K562 (cell line): Measurements from ENCODE around the gene ACTR3C. TPM values are rescaled to one million over a fixed set of nuclear protein-coding genes. Genes with fewer than 3 reads are reported as not detected.

Experiments used
- CBX3 ChIP-seq, 2 experiments: IDR thresholded peaks; 1 replicate in 1 of 2; 2 replicates in 1 of 2; pipeline ENCODE4 v1.6.1; 2012; ENCODE audit warnings: inconsistent platforms in 2 of 2, low read length in 2 of 2, borderline replicate concordance in 1 of 2, control low read depth in 1 of 2
- CREM ChIP-seq: IDR thresholded peaks from 2 replicates; pipeline ENCODE4 v1.6.1; 2014; ENCODE audit warnings: antibody characterized with exemption, low read depth
- E4F1 ChIP-seq: fragments of 250-450 bp; sonication (Bioruptor Pico); IDR thresholded peaks from 2 replicates; pipeline ENCODE4 v1.5.0; 2021; ENCODE audit warnings: mild to moderate bottlenecking, borderline replicate concordance
- EGR1 ChIP-seq: fragments of 450-650 bp; conservative IDR thresholded peaks from 2 replicates; pipeline ENCODE4 v1.6.1; 2017; ENCODE audit warnings: mild to moderate bottlenecking
- HDAC6 ChIP-seq: IDR thresholded peaks from 2 replicates; pipeline ENCODE4 v1.6.1; 2012; ENCODE audit warnings: low read depth, mild to moderate bottlenecking, control low read depth, inconsistent platforms, low read length, moderate library complexity
- HNRNPL ChIP-seq: fragments of 200-400 bp; formaldehyde crosslinking; IDR thresholded peaks from 2 replicates; pipeline ENCODE4 v1.6.1; 2017; ENCODE audit warnings: low read depth, mild to moderate bottlenecking, low read length
- KAT8 ChIP-seq: fragments of 450-650 bp; IDR thresholded peaks from 2 replicates; pipeline ENCODE4 v1.6.1; 2016; ENCODE audit warnings: low read depth, mild to moderate bottlenecking
- MBD2 ChIP-seq: sonication (generic); IDR thresholded peaks from 2 replicates; pipeline ENCODE4 v1.6.1; 2016; ENCODE audit warnings: low read depth, borderline replicate concordance
- MTA1 ChIP-seq: fragments of 450-650 bp; IDR thresholded peaks from 2 replicates; pipeline ENCODE4 v1.6.1; 2017; ENCODE audit warnings: borderline replicate concordance
- REST ChIP-seq, 2 experiments: fragments of 450-650 bp; formaldehyde crosslinking in 1 of 2; IDR thresholded peaks; 2 replicates each; pipeline versions ENCODE4 v1.4.0 to v1.6.1; 2014 to 2020; ENCODE audit warnings: mild to moderate bottlenecking in 2 of 2, borderline replicate concordance in 1 of 2, low read depth in 1 of 2
- RFX5 ChIP-seq: IDR thresholded peaks from 2 replicates; pipeline ENCODE4 v1.6.1; 2011; ENCODE audit warnings: low read depth, mild to moderate bottlenecking, improper control_type of control experiment, low read length
- RNF219 ChIP-seq: fragments of 250-450 bp; sonication (Bioruptor Pico); IDR thresholded peaks from 2 replicates; pipeline ENCODE4 v1.5.0; 2022; ENCODE audit warnings: mild to moderate bottlenecking
- SMARCA4 ChIP-seq: fragments of 450-650 bp; IDR thresholded peaks from 2 replicates; pipeline ENCODE4 v1.6.1; 2016
- TGIF2 ChIP-seq: sonication (generic); formaldehyde crosslinking; IDR thresholded peaks from 2 replicates; pipeline ENCODE4 v1.8.1; 2022; ENCODE audit warnings: mild to moderate bottlenecking, missing genetic modification reagents, moderate library complexity
- ZFP1 ChIP-seq: fragments of 450-650 bp; formaldehyde crosslinking; IDR thresholded peaks from 2 replicates; pipeline ENCODE4 v1.4.0; 2020; ENCODE audit warnings: mild to moderate bottlenecking, mixed read lengths
- ZNF57 ChIP-seq: fragments of 450-650 bp; formaldehyde crosslinking; IDR thresholded peaks from 2 replicates; pipeline ENCODE4 v1.4.0; 2020; ENCODE audit warnings: mild to moderate bottlenecking, moderate library complexity
- polyA plus RNA-seq, 8 experiments: library from polyadenylated mRNA; depleted of rRNA in 4 of 8; stranded (reverse) in 5 of 8; unstranded in 3 of 8; fragments of >200 nt; fragmentation: Nextera tagmentation in 2 of 8; fragmentation: Illumina TruSeq in 1 of 8; extraction: Ambion mirVana in 2 of 8; extraction: Trizol in 1 of 8; gene quantifications; 2 replicates each; pipeline versions ENCODE4 v1.2.1 to v1.2.3, GENCODE V29; 2011 to 2014; ENCODE audit warnings: inconsistent platforms in 1 of 8, missing spikeins in 1 of 8
- total RNA-seq, 7 experiments: library from RNA; depleted of rRNA in 6 of 7; stranded (reverse); fragments of >200 nt in 6 of 7; fragmentation: Illumina TruSeq in 2 of 7; extraction: Trizol in 2 of 7; gene quantifications; 2 replicates each; pipeline versions ENCODE4 v1.2.1 to v1.2.3, GENCODE V29; 2011 to 2021; ENCODE audit warnings: low replicate concordance in 1 of 7

ACTR3C gene
- total and polyA plus RNA-seq, 9 of the 15 experiments (the other 6 are each of a cell fraction or from before 2014, with no cell fraction given): 9.0 to 35.4 (median 13.3) TPM

GRCh38 chr7:150340024-150340749 is 16.8 kb upstream of the ACTR3C start (continued):
- TF ChIP-seq E4F1: no peak
- no peak for TF ChIP-seq MTA1
- no peak for TF ChIP-seq RNF219
- TF ChIP-seq HNRNPL: no peak
- peak; percentile 62 for TF ChIP-seq CREM
- TF ChIP-seq SMARCA4: no peak
- TF ChIP-seq KAT8: no peak
- no peak for TF ChIP-seq CBX3 (IDR thresholded peaks at IDR 0.05; ENCODE audit: borderline replicate concordance in 1 of 2, low read length in 2 of 2)
- TF ChIP-seq RFX5: no peak
- TF ChIP-seq ZNF57 (CRISPR knock-in tag): no peak
- TF ChIP-seq ZFP1 (CRISPR knock-in tag): no peak
- peak; percentile 79; the same call in 1 of the 2 replicates for TF ChIP-seq HDAC6
- TF ChIP-seq MBD2: no peak
- TF ChIP-seq TGIF2: no peak
- no peak for TF ChIP-seq REST (IDR thresholded peaks at IDR 0.05; ENCODE audit: borderline replicate concordance)
- TF ChIP-seq REST (CRISPR knock-in tag; IDR thresholded peaks at IDR 0.05; ENCODE audit: low read depth): no peak
- peak; percentile 55 for TF ChIP-seq EGR1
